PC-3 (cell line): Measurements from ENCODE around the gene TSN. TPM values are rescaled to one million over a fixed set of nuclear protein-coding genes. Genes with fewer than 3 reads are reported as not detected.

ENCODE experiments used
- ATAC-seq: fragments of 200-7000 bp; cut with Tn5 transposase; 2 replicates; pipeline ENCODE4 v1.9.1; 2020; ENCODE audit warnings: mild to moderate bottlenecking, moderate library complexity
- Bru-seq: library from RNA; stranded (reverse); fragments of 400-500 nt; gene quantifications from one replicate; lab custom pipeline; 2021; lab: Mats Ljungman, UMichigan
- BruChase-seq, 2 experiments: library from RNA; stranded (reverse); fragments of 400-500 nt; gene quantifications; one replicate each; lab custom pipeline; 2021; lab: Mats Ljungman, UMichigan
- BruUV-seq: library from RNA; stranded (reverse); fragments of 400-500 nt; replicated peaks from 2 replicates; lab custom pipeline; 2021; lab: Mats Ljungman, UMichigan
- CTCF ChIA-PET: fragments of 300-600 bp; sonication (Branson Sonifier 250); formaldehyde crosslinking; loops from one replicate; lab custom pipeline; 2022; ENCODE audit warnings: antibody characterized with exemption; lab: Charles Lee
- POLR2A ChIA-PET: fragments of 300-600 bp; sonication (Branson Sonifier 250); formaldehyde crosslinking; loops from one replicate; lab custom pipeline; 2022; ENCODE audit warnings: antibody characterized with exemption; ENCODE audit not compliant: unreplicated experiment; lab: Charles Lee
- DNase-seq: peaks from one replicate; pipeline ENCODE4 v3.0.0-alpha.2; 2015
- H2AFZ ChIP-seq: fragments of 300-600 bp; sonication (generic); 2 replicates; pipeline ENCODE4 v1.6.0; 2016; ENCODE audit warnings: antibody characterized with exemption, low read length
- H3F3A ChIP-seq: fragments of 300-600 bp; sonication (generic); one replicate; pipeline ENCODE4 v1.6.0; 2017; ENCODE audit warnings: antibody characterized with exemption, low read length, control low read depth, mild to moderate bottlenecking; ENCODE audit not compliant: unreplicated experiment
- H3K27ac ChIP-seq: fragments of 300-600 bp; sonication (generic); 2 replicates; pipeline ENCODE4 v1.5.1; 2016; ENCODE audit warnings: mild to moderate bottlenecking, low read length
- H3K27me3 ChIP-seq: fragments of 300-600 bp; sonication (generic); 2 replicates; pipeline ENCODE4 v1.6.1; 2016; ENCODE audit warnings: low read length, mixed read lengths
- H3K36me3 ChIP-seq: fragments of 300-600 bp; sonication (generic); 2 replicates; pipeline ENCODE4 v1.6.1; 2016; ENCODE audit warnings: low read depth, mixed run types, low read length, mixed read lengths
- H3K4me1 ChIP-seq: fragments of 300-600 bp; sonication (generic); 2 replicates; pipeline ENCODE4 v1.5.1; 2016; ENCODE audit warnings: low read length; ENCODE audit not compliant: insufficient read depth
- H3K4me2 ChIP-seq: fragments of 300-600 bp; sonication (generic); 2 replicates; pipeline ENCODE4 v1.6.0; 2016; ENCODE audit warnings: low read length
- H3K4me3 ChIP-seq: fragments of 300-600 bp; sonication (generic); 2 replicates; pipeline ENCODE4 v1.5.1; 2016; ENCODE audit warnings: mild to moderate bottlenecking, low read length, mixed read lengths
- H3K79me2 ChIP-seq: fragments of 300-600 bp; sonication (generic); 2 replicates; pipeline ENCODE4 v1.6.1; 2017; ENCODE audit warnings: low read length, mixed read lengths
- H3K9ac ChIP-seq: fragments of 300-600 bp; sonication (generic); 2 replicates; pipeline ENCODE4 v1.6.0; 2016; ENCODE audit warnings: mild to moderate bottlenecking, low read length
- H3K9me2 ChIP-seq: fragments of 300-600 bp; sonication (generic); replicated peaks from 2 replicates; pipeline ENCODE4 v1.6.1; 2016; ENCODE audit warnings: mixed run types, low read length, mixed read lengths
- H3K9me3 ChIP-seq: fragments of 300-600 bp; sonication (generic); 2 replicates; pipeline ENCODE4 v1.6.1; 2016; ENCODE audit warnings: low read length, mixed read lengths
- H4K20me1 ChIP-seq: fragments of 300-600 bp; sonication (generic); 2 replicates; pipeline ENCODE4 v1.6.1; 2016; ENCODE audit warnings: low read length, mixed read lengths
- CTCF ChIP-seq: fragments of 300-600 bp; sonication (generic); conservative IDR thresholded peaks from 2 replicates; pipeline ENCODE4 v1.5.1; 2017; ENCODE audit warnings: antibody characterized with exemption, low read depth, mild to moderate bottlenecking, low read length
- EZH2 ChIP-seq: fragments of 300-600 bp; sonication (generic); IDR thresholded peaks from one replicate; pipeline ENCODE4 v1.6.1; 2017; ENCODE audit warnings: antibody characterized with exemption, mild to moderate bottlenecking, low read length; ENCODE audit not compliant: unreplicated experiment
- EZH2phosphoT487 ChIP-seq: fragments of 300-600 bp; sonication (generic); IDR thresholded peaks from 2 replicates; pipeline ENCODE4 v1.6.1; 2018; ENCODE audit warnings: mild to moderate bottlenecking, antibody characterized with exemption, low read length, borderline replicate concordance
- intact Hi-C: fragments of 100-400 bp; cut with micrococcal nuclease; formaldehyde crosslinking; loops from 2 replicates; pipeline ENCODE4 v1.9.0; 2023
- long read RNA-seq: library from polyadenylated mRNA; unstranded; transcript quantifications from one replicate; pipeline ENCODE4 v2.0.0, GENCODE V29; 2021; ENCODE audit not compliant: unreplicated experiment
- total RNA-seq: library from RNA; depleted of rRNA; stranded (reverse); fragments of >200 nt; gene quantifications from 2 replicates; pipeline ENCODE4 v1.2.3, GENCODE V29; 2014; rRNA removed

Gene TSN
- total RNA-seq (55.0 and 83.0 TPM in 2 replicates), Bru-seq, nascent RNA (percentile 92 among the genes with signal in this experiment), BruChase-seq, experiment 1, labeled RNA remaining after a 6-hour chase (percentile 97 among the genes with signal in this experiment), BruChase-seq, experiment 2, labeled RNA remaining after a 2-hour chase (percentile 95 among the genes with signal in this experiment)
- long read RNA-seq, transcript TSN-201 (6 exons, 3,420 nt) = major isoform, 374 of 407 reads
- long read RNA-seq, partial matches to known transcripts = 1 of 407 reads
- long read RNA-seq, other reads (novel, unspliced or antisense) = 25 of 407 reads

GRCh38 chr2:121755237-121756111 is at the start of gene TSN:
Gene TSN (plus strand): TSS chr2:121755651. CDS start chr2:121755780, 129 bp downstream.
- Histone ChIP-seq H3K4me1 (peaks cover 12% of the 10 kb centered on the region; the same call in 1 of the 2 replicates), H4K20me1 (0 out of 2 replicates have a peak, but pooled peaks cover 4% of the 10 kb centered on the region), H3K9me2 (no peaks in the 10 kb centered on the region), H3K4me2 (peak within 1 kb of the TSS; percentile 94), H3K9ac (peak within 1 kb of the TSS; percentile 93), H3K27ac (peak within 1 kb of the TSS; percentile 44), H3K36me3 (peaks cover 24% of the 10 kb centered on the region), H3K27me3 (no peaks in the 10 kb centered on the region), H3K9me3 (no peaks in the 10 kb centered on the region), H3K4me3 (peak within 1 kb of the TSS; percentile 97), H3F3A (no peaks in the 10 kb centered on the region), H2AFZ (peak within 1 kb of the TSS; percentile 85), H3K79me2 (peaks cover 42% of the 10 kb centered on the region)
- no TSS peak for BruUV-seq
- no peak for TF ChIP-seq CTCF
- TF ChIP-seq EZH2 = no peak
- TF ChIP-seq EZH2phosphoT487 = no peak
- peak; percentile 98 for DNase-seq
- ChIA-PET CTCF (no interaction called here), POLR2A (no interaction called here)
- peak; percentile 98 for ATAC-seq
- intact Hi-C loops = loop anchor here (1.0 to 2.0 kb wide), 2 partner anchors 19 to 224 kb away; partner anchors contain the start of gene NIFK

GRCh38 chr2:121705958-121706357 is 49.5 kb upstream of the TSN start:
- no peaks in the 10 kb centered on the region for H3K79me2 ChIP-seq
- H3K9ac ChIP-seq = no peak overlapping the region
- H3K36me3 ChIP-seq = no peaks in the 10 kb centered on the region
- POLR2A ChIA-PET = no interaction called here
- no TSS peak for BruUV-seq
- H4K20me1 ChIP-seq = no peaks in the 10 kb centered on the region
- CTCF ChIA-PET = no interaction called here
- no peak overlapping the region for H2AFZ ChIP-seq
- H3K4me3 ChIP-seq = no peak overlapping the region
- DNase-seq = no peak
- TF ChIP-seq EZH2 (no peak), CTCF (no peak), EZH2phosphoT487 (no peak)
- no peak overlapping the region for H3K4me2 ChIP-seq
- H3F3A ChIP-seq = no peaks in the 10 kb centered on the region
- no peak overlapping the region for H3K27ac ChIP-seq
- no peaks in the 10 kb centered on the region for H3K9me2 ChIP-seq
- H3K9me3 ChIP-seq = no peaks in the 10 kb centered on the region
- H3K27me3 ChIP-seq = no peaks in the 10 kb centered on the region
- ATAC-seq = no peak
- peaks cover 16% of the 10 kb centered on the region for H3K4me1 ChIP-seq
- intact Hi-C loops = no loop called here
